Measurements from ENCODE around the gene SCAPER. TPM values are rescaled to one million over a fixed set of nuclear protein-coding genes. Genes with fewer than 3 reads are reported as not detected.

SCAPER gene
- total RNA-seq, 1 experiment from 2014 or later, result 21.5 TPM

GRCh38 chr15:76763554-76763953 is 141.6 kb downstream of the SCAPER start:
- intact Hi-C loops (cut with micrococcal nuclease; ENCODE audit: unreplicated experiment), result no loop called here
- H3K36me3 ChIP-seq (ENCODE audit: insufficient read depth, low read length, poor library complexity, severe bottlenecking), result peaks cover 20% of the 10 kb centered on the region
- H3K27me3 ChIP-seq (replicated peaks; ENCODE audit: insufficient read depth, low read depth, low read length, poor library complexity), result no peaks in the 10 kb centered on the region
- peaks cover 5% of the 10 kb centered on the region for H3K9me3 ChIP-seq (ENCODE audit: low read depth, low read length, poor library complexity, severe bottlenecking)
- BruUV-seq (replicated peaks), result no TSS peak
- CTCF ChIA-PET, result no interaction called here
- no peaks in the 10 kb centered on the region for H3K4me1 ChIP-seq (ENCODE audit: insufficient read depth, low read length, poor library complexity, severe bottlenecking)
- no peak for DNase-seq (ENCODE audit: low spot score)
- no peak overlapping the region for H3K27ac ChIP-seq (ENCODE audit: low read depth, low read length, poor library complexity, severe bottlenecking)
- no peak overlapping the region for H3K4me3 ChIP-seq (ENCODE audit: low read depth, low read length, poor library complexity, severe bottlenecking)
- POLR2A ChIA-PET (ENCODE audit: low non-redundant PET), result no interaction called here
- TF ChIP-seq EZH2 (IDR thresholded peaks at IDR 0.05; ENCODE audit: borderline replicate concordance, low read depth, low read length, poor library complexity, severe bottlenecking), result no peak
- TF ChIP-seq, protein P1, sequence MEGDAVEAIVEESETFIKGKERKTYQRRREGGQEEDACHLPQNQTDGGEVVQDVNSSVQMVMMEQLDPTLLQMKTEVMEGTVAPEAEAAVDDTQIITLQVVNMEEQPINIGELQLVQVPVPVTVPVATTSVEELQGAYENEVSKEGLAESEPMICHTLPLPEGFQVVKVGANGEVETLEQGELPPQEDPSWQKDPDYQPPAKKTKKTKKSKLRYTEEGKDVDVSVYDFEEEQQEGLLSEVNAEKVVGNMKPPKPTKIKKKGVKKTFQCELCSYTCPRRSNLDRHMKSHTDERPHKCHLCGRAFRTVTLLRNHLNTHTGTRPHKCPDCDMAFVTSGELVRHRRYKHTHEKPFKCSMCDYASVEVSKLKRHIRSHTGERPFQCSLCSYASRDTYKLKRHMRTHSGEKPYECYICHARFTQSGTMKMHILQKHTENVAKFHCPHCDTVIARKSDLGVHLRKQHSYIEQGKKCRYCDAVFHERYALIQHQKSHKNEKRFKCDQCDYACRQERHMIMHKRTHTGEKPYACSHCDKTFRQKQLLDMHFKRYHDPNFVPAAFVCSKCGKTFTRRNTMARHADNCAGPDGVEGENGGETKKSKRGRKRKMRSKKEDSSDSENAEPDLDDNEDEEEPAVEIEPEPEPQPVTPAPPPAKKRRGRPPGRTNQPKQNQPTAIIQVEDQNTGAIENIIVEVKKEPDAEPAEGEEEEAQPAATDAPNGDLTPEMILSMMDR (conservative IDR thresholded peaks at IDR 0.05; ENCODE audit: low read depth, low read length), result no peak

- H3K4me1 ChIP-seq (ENCODE audit: insufficient read depth, low read length, poor library complexity, severe bottlenecking), result no peaks in the 10 kb centered on the region
- intact Hi-C loops (cut with micrococcal nuclease; ENCODE audit: unreplicated experiment), result no loop called here
- no peak for DNase-seq (ENCODE audit: low spot score)
- CTCF ChIA-PET, result no interaction called here
- H3K27me3 ChIP-seq (replicated peaks; ENCODE audit: insufficient read depth, low read depth, low read length, poor library complexity), result no peaks in the 10 kb centered on the region
- no peaks in the 10 kb centered on the region for H3K9me3 ChIP-seq (ENCODE audit: low read depth, low read length, poor library complexity, severe bottlenecking)
- POLR2A ChIA-PET (ENCODE audit: low non-redundant PET), result no interaction called here
- no peaks in the 10 kb centered on the region for H3K36me3 ChIP-seq (ENCODE audit: insufficient read depth, low read length, poor library complexity, severe bottlenecking)
- H3K4me3 ChIP-seq (ENCODE audit: low read depth, low read length, poor library complexity, severe bottlenecking), result no peak overlapping the region
- no peak overlapping the region for H3K27ac ChIP-seq (ENCODE audit: low read depth, low read length, poor library complexity, severe bottlenecking)
- no TSS peak for BruUV-seq (replicated peaks)
- TF ChIP-seq, protein P1 (conservative IDR thresholded peaks at IDR 0.05; ENCODE audit: low read depth, low read length), result no peak
- no peak for TF ChIP-seq EZH2 (IDR thresholded peaks at IDR 0.05; ENCODE audit: borderline replicate concordance, low read depth, low read length, poor library complexity, severe bottlenecking)
These were observed 148.8 kb downstream of the SCAPER start for GRCh38 chr15:76756381-76756780.

DNA sequence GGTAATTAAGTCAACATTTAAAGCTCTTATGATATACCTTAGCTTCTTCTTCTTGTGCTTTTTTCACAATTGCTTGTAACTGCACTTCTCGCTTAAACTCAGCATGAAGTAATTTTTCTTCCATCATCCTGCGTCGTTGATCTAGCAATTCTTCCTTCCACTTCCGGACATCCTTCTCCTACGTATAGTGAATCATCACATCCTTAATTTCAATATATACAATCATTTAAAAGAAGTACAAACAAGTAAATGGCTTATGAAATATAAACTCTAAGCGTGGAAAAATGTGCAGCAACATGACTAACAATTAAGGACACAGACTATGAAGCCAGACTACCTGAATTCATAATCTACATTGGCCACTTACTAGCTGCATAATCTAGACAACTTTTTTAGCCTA is 151.4 kb downstream of the SCAPER start:
- ChIA-PET CTCF (no interaction called here), POLR2A (ENCODE audit: low non-redundant PET) (no interaction called here)
- Histone ChIP-seq H3K36me3 (ENCODE audit: insufficient read depth, low read length, poor library complexity, severe bottlenecking) (no peaks in the 10 kb centered on the region), H3K27ac (ENCODE audit: low read depth, low read length, poor library complexity, severe bottlenecking) (no peak overlapping the region), H3K4me1 (ENCODE audit: insufficient read depth, low read length, poor library complexity, severe bottlenecking) (no peaks in the 10 kb centered on the region), H3K27me3 (replicated peaks; ENCODE audit: insufficient read depth, low read depth, low read length, poor library complexity) (no peaks in the 10 kb centered on the region), H3K4me3 (ENCODE audit: low read depth, low read length, poor library complexity, severe bottlenecking) (no peak overlapping the region), H3K9me3 (ENCODE audit: low read depth, low read length, poor library complexity, severe bottlenecking) (no peaks in the 10 kb centered on the region)
- BruUV-seq (replicated peaks), result no TSS peak
- intact Hi-C loops (cut with micrococcal nuclease; ENCODE audit: unreplicated experiment), result no loop called here
- DNase-seq (ENCODE audit: low spot score), result no peak
- TF ChIP-seq, protein P1 (conservative IDR thresholded peaks at IDR 0.05; ENCODE audit: low read depth, low read length), result no peak
- TF ChIP-seq EZH2 (IDR thresholded peaks at IDR 0.05; ENCODE audit: borderline replicate concordance, low read depth, low read length, poor library complexity, severe bottlenecking), result no peak
